Smooth muscle cell (in vitro differentiated cells): ENCODE results near the gene COPS4. TPM values are rescaled to one million over a fixed set of nuclear protein-coding genes. Genes with fewer than 3 reads are reported as not detected.
"Not testable (repeated sequence)": the region's sequence is repeated elsewhere in the genome, so short reads cannot be mapped to it uniquely, and the experiment has no call there.

Source experiments
- DNase-seq: peaks from one replicate; lab custom pipeline; 2025; ENCODE audit not compliant: unreplicated experiment; lab: John Stamatoyannopoulos, UW
- H2AFZ ChIP-seq: fragments of 200-600 bp; sonication (generic); 2 replicates; pipeline ENCODE4 v1.6.0; 2016; ENCODE audit warnings: antibody characterized with exemption, low read depth, mild to moderate bottlenecking
- H3F3A ChIP-seq: fragments of 200-600 bp; sonication (generic); 2 replicates; pipeline ENCODE4 v1.6.0; 2017; ENCODE audit warnings: antibody characterized with exemption, low read depth
- H3K27ac ChIP-seq: fragments of 200-600 bp; sonication (generic); 2 replicates; pipeline ENCODE4 v1.5.1; 2016; ENCODE audit warnings: low read depth, mild to moderate bottlenecking
- H3K27me3 ChIP-seq: fragments of 200-600 bp; sonication (generic); 2 replicates; pipeline ENCODE4 v1.6.1; 2016; ENCODE audit warnings: low read depth, mild to moderate bottlenecking
- H3K36me3 ChIP-seq: fragments of 200-600 bp; sonication (generic); 2 replicates; pipeline ENCODE4 v1.5.1; 2016; ENCODE audit warnings: low read depth
- H3K4me1 ChIP-seq: fragments of 200-600 bp; sonication (generic); 2 replicates; pipeline ENCODE4 v1.5.1; 2016; ENCODE audit warnings: low read depth
- H3K4me2 ChIP-seq: fragments of 200-600 bp; sonication (generic); 2 replicates; pipeline ENCODE4 v1.6.0; 2016; ENCODE audit warnings: mild to moderate bottlenecking
- H3K4me3 ChIP-seq: fragments of 200-600 bp; sonication (generic); 2 replicates; pipeline ENCODE4 v1.5.1; 2016; ENCODE audit warnings: mild to moderate bottlenecking
- H3K79me2 ChIP-seq: fragments of 200-600 bp; sonication (generic); 2 replicates; pipeline ENCODE4 v1.6.0; 2016; ENCODE audit warnings: low read depth, mild to moderate bottlenecking
- H3K9ac ChIP-seq: fragments of 200-600 bp; sonication (generic); 2 replicates; pipeline ENCODE4 v1.6.0; 2016; ENCODE audit warnings: low read depth
- H3K9me3 ChIP-seq: fragments of 200-600 bp; sonication (generic); replicated peaks from 2 replicates; pipeline ENCODE4 v1.5.1; 2016; ENCODE audit warnings: low read depth
- H4K20me1 ChIP-seq: fragments of 200-600 bp; sonication (generic); 2 replicates; pipeline ENCODE4 v1.6.0; 2016; ENCODE audit warnings: low read depth
- CTCF ChIP-seq: fragments of 200-600 bp; sonication (generic); IDR thresholded peaks from 2 replicates; pipeline ENCODE4 v1.5.1; 2017; ENCODE audit warnings: borderline replicate concordance, mild to moderate bottlenecking, antibody characterized with exemption; ENCODE audit not compliant: insufficient read depth, poor library complexity, severe bottlenecking
- WGBS: methylation state at CpG from one replicate; pipeline ENCODE4 v1.1.7; 2016; ENCODE audit warnings: low lambda C conversion rate; 5-methylcytosine and 5-hydroxymethylcytosine counted together
- polyA plus RNA-seq: library from polyadenylated mRNA; unstranded; fragments of >200 nt; fragmentation: Nextera tagmentation; extraction: Ambion mirVana; gene quantifications from 2 replicates; pipeline ENCODE4 v1.2.1, GENCODE V29; 2016
- total RNA-seq: library from RNA; depleted of rRNA; stranded (reverse); fragments of >200 nt; gene quantifications from 2 replicates; pipeline ENCODE4 v1.2.3, GENCODE V29; 2014

Gene COPS4
- total and polyA plus RNA-seq, 2 experiments from 2014 or later, result 41.2 to 55.5 TPM

DNA sequence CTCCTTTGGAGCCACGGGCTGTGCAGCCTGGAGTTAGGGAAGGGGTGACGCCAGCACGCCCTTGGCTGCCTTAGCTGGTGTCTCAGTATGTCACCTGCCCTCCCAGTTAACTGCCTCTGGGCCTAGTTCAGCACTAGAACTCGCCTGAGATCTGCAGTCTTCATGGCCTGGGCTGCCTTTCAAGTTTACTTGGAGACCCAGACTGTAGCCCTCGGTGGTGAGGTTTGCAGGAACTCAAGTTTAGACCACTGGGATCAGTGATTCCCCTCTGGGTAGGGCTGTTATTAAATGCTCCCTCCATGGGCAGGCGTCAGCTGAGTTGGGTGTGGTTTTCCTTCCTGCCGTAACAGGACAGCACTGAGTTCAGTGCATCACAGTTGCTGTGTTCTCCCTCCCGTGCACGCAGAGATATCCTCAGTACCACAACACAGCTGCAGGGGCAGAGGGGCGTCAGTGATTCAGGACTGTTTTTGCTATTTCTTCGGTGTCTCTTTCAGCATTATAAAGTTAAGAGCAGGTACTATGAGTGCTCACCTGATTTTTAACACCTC, 49.0 kb downstream of the COPS4 start:
- Histone ChIP-seq H3K4me1 (no peaks in the 10 kb centered on the region), H3K27ac (no peak overlapping the region), H2AFZ (no peak overlapping the region), H3K9me3 (no peaks in the 10 kb centered on the region), H4K20me1 (no peaks in the 10 kb centered on the region), H3F3A (no peaks in the 10 kb centered on the region), H3K4me3 (no peak overlapping the region), H3K9ac (no peak overlapping the region), H3K4me2 (no peak overlapping the region), H3K36me3 (no peaks in the 10 kb centered on the region), H3K27me3 (no peaks in the 10 kb centered on the region), H3K79me2 (no peaks in the 10 kb centered on the region)
- 76% methylated on average over 11 of the region's 11 CpGs for WGBS
- no peak for DNase-seq
- no peak for TF ChIP-seq CTCF

DNA sequence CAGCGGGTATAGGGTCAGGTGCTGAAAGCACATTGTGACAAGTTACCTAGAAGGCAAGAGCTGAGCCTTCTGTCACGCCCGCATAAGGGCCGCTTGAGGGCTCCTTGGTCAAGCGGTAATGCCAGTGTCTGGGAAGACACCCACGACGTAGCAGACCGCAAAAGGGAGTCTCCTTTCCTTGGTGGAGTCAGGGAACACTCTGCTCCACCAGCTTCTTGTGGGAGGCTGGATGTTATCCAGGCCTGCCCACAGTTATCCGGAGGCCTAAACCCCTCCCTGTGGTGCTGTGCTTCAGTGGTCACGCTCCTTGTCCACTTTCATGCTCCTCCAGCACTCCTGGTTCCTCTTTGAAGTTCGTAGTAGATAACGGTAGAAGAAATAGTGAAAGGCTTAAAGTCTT, 50.0 kb downstream of the COPS4 start:
- not testable (repeated sequence) for H3K9me3 ChIP-seq, H3K27ac ChIP-seq, H3K79me2 ChIP-seq, H3K27me3 ChIP-seq, H2AFZ ChIP-seq, H3F3A ChIP-seq, H3K36me3 ChIP-seq, H3K4me2 ChIP-seq, DNase-seq, H3K4me3 ChIP-seq, H3K4me1 ChIP-seq, H4K20me1 ChIP-seq, H3K9ac ChIP-seq
- WGBS, result 83% methylated on average over 12 of the region's 12 CpGs

DNA sequence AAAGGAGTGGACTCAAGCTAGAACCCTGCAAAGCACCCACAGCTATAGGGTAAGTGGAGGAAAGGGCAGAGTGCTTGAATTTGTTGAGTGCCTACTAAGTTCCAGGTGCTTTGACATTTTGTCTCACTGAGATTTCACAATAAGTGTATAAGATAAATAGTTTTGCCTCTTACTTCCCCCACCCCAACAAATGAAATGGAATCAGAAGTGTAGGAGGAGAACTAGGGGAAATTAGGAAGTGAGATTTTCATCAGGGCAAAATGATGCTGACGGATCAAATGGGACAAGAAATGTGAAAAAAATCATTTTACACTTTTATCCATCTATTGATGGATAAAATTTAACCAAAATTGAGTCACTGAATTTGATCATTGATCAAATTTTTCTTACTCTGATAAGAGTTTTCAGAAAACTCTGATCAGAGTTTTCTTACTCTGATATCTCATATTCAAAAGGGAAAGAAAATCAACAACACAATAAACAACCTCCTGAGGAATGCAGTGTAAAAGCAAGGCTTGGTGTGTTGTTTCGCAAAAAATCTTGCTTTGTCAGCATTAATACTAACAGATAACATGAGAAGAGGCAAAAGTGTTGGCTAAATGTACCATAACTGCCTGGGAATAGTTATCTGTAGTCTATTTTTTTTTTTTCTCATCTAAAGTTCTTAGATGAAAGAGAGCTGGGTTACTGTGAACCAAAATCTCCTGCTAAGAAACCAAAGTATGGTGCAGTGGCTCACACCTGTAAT, 54.6 kb downstream of the COPS4 start:
- H3K9ac ChIP-seq, result no peak overlapping the region
- no peak for TF ChIP-seq CTCF
- no peaks in the 10 kb centered on the region for H3K4me1 ChIP-seq
- H3K36me3 ChIP-seq, result no peaks in the 10 kb centered on the region
- no peaks in the 10 kb centered on the region for H3K27me3 ChIP-seq
- 92% methylated on average over 2 of the region's 2 CpGs for WGBS
- no peak overlapping the region for H3K4me2 ChIP-seq
- no peak overlapping the region for H3K4me3 ChIP-seq
- H3K9me3 ChIP-seq, result no peaks in the 10 kb centered on the region
- H3K27ac ChIP-seq, result no peak overlapping the region
- H4K20me1 ChIP-seq, result no peaks in the 10 kb centered on the region
- H3K79me2 ChIP-seq, result no peaks in the 10 kb centered on the region
- H2AFZ ChIP-seq, result no peak overlapping the region
- DNase-seq, result no peak
- no peaks in the 10 kb centered on the region for H3F3A ChIP-seq

DNA sequence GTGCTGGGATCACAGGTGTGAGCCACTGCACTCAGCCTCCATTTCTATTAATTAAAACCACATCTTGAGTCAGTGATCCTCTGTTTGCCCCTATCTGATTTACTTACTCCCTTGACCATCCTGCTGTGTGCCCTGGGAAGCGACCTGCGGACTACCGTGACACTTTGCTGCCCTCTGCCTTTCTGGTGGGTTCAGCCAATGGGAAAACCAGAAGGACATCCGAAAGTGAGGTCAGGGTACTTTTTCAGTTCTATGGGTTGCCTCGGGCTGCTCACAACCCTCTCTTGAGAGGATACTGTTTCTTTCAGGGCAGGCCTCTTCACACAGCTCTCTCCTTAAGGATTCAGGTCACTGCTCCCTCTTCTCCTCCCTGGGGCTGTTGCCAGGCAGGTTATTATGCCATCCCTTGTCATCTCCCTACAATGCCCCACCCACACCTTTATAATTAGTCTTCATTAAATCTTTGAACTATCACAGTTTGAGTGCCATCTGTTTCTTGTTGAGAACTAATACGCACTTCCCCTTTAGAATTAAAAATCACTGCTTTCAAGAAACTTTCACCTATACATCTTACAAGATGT, 58.2 kb downstream of the COPS4 start:
- Histone ChIP-seq H3K79me2 (no peaks in the 10 kb centered on the region), H3K27me3 (no peaks in the 10 kb centered on the region), H3K9ac (no peak overlapping the region), H3K27ac (no peak overlapping the region), H2AFZ (no peak overlapping the region), H3K4me2 (no peak overlapping the region), H4K20me1 (no peaks in the 10 kb centered on the region), H3K4me3 (no peak overlapping the region), H3K36me3 (no peaks in the 10 kb centered on the region), H3F3A (no peaks in the 10 kb centered on the region), H3K9me3 (no peaks in the 10 kb centered on the region), H3K4me1 (no peaks in the 10 kb centered on the region)
- 68% methylated on average over 6 of the region's 6 CpGs for WGBS
- no peak for TF ChIP-seq CTCF
- no peak for DNase-seq
